Astrocyte of the cerebellum (primary cell): Measurements from ENCODE around the gene TRAPPC2B.

Source experiments
- DNase-seq: peaks from one replicate; pipeline ENCODE4 v3.0.0-alpha.2; 2011; ENCODE audit warnings: low read depth
- H3K4me3 ChIP-seq: 2 replicates; pipeline ENCODE4 v1.5.1; 2011; ENCODE audit warnings: mild to moderate bottlenecking, low read depth, low read length, moderate library complexity
- CTCF ChIP-seq: IDR thresholded peaks from 2 replicates; pipeline ENCODE4 v1.5.1; 2012; ENCODE audit warnings: low read length, low read depth, moderate library complexity, mild to moderate bottlenecking; ENCODE audit errors: missing control alignments
- in situ Hi-C: cut with HindIII; loops from 2 replicates; pipeline ENCODE4 v1.10.0; 2017; ENCODE audit warnings: low sequenced_read_pairs

The TRAPPC2B gene

GRCh38 chr19:57321751-57322150, 41.6 kb upstream of the TRAPPC2B start:
- no peak for DNase-seq
- H3K4me3 ChIP-seq: peak overlapping the region; percentile 88
- in situ Hi-C loops: no loop called here
- no peak for TF ChIP-seq CTCF

GRCh38 chr19:57324992-57325391, 38.4 kb upstream of the TRAPPC2B start:
- in situ Hi-C loops: no loop called here
- H3K4me3 ChIP-seq: no peak overlapping the region
- no peak for TF ChIP-seq CTCF
- no peak for DNase-seq

DNA sequence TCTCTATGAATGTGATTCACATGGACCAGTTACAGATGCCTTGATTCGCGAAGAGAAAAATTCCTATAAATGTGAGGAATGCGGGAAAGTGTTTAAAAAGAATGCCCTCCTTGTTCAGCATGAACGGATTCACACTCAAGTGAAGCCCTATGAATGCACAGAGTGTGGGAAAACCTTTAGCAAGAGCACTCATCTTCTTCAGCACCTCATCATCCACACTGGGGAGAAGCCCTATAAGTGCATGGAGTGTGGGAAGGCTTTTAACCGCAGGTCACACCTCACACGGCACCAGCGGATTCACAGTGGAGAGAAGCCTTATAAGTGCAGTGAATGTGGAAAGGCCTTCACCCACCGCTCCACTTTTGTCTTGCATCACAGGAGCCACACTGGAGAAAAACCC, 35.4 kb upstream of the TRAPPC2B start:
- TF ChIP-seq CTCF: no peak
- no peak overlapping the region for H3K4me3 ChIP-seq
- in situ Hi-C loops: no loop called here
- no peak for DNase-seq

- no peak overlapping the region for H3K4me3 ChIP-seq
- DNase-seq: no peak
- no peak for TF ChIP-seq CTCF
- in situ Hi-C loops: no loop called here
Measured at GRCh38 chr19:57334191-57334590, 29.2 kb upstream of the TRAPPC2B start.

DNA sequence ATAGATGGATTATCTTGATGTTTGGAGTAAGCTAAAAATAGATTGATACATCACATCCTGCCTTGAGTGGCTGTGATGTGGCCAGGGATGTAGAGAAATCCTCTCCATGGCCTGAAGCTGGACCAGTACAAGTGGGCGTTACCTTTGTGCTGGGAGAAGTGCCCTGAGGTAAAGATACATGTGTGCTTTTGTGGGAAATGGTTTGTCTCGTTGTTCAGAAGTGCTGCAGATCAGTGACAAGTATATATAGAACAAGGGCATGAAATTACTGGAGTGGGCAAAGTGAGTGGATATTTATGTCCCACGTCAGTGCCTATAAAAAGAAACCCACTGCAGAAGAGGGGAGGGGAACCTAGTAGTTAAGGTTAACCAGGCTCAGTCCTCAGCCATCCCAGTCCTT, 24.5 kb upstream of the TRAPPC2B start:
- H3K4me3 ChIP-seq: no peak overlapping the region
- no peak for DNase-seq
- in situ Hi-C loops: no loop called here
- no peak for TF ChIP-seq CTCF

- in situ Hi-C loops: no loop called here
- no peak overlapping the region for H3K4me3 ChIP-seq
- TF ChIP-seq CTCF: no peak
- no peak for DNase-seq
Measured at GRCh38 chr19:57342582-57342981, 20.8 kb upstream of the TRAPPC2B start.

GRCh38 chr19:57348136-57348535, 15.2 kb upstream of the TRAPPC2B start:
- no peak for DNase-seq
- TF ChIP-seq CTCF: no peak

More at GRCh38 chr19:57348136-57348535, 15.2 kb upstream of the TRAPPC2B start:
- H3K4me3 ChIP-seq: no peak overlapping the region
- in situ Hi-C loops: no loop called here
